ENCODE measurements around the gene SNX4. TPM values are rescaled to one million over a fixed set of nuclear protein-coding genes. Genes with fewer than 3 reads are reported as not detected.

Gene SNX4
- polyA plus RNA-seq, 2 of the 4 experiments (the other 2 are of a cell fraction): 19.1 to 21.7 TPM

GRCh38 chr3:125440970-125441369, 79.0 kb downstream of the SNX4 start:
- Histone ChIP-seq H3K4me1 (no peaks in the 10 kb centered on the region), H3K27ac (no peak overlapping the region), H3K9me3 (no peaks in the 10 kb centered on the region), H3K4me3 (no peak overlapping the region), H3K4me2 (no peak overlapping the region)
- WGBS (ENCODE audit: missing lambda C conversion rate): 79% methylated on average over 2 of the region's 2 CpGs
- no peak for DNase-seq (ENCODE audit: low read depth in 1 of 2, low spot score in 1 of 2)
- ATAC-seq: no peak
- FAIRE-seq: no peak
- ChIA-PET POLR2A (no interaction called here), CTCF (interaction anchor here (1.1 to 8.8 kb wide), 2 partner anchors 23 to 446 kb away, joined by 4 to 96 read pairs; no protein-coding TSS in a partner anchor)
- TF ChIP-seq POLR2AphosphoS2 (conservative IDR thresholded peaks at IDR 0.05; ENCODE audit: low read length): no peak
- no peak for TF ChIP-seq RARB (CRISPR knock-in tag; IDR thresholded peaks at IDR 0.05)
- TF ChIP-seq TP53 (CRISPR knock-in tag; IDR thresholded peaks at IDR 0.05): no peak
- no peak for TF ChIP-seq NR3C1 (IDR thresholded peaks at IDR 0.05)
- TF ChIP-seq FOSB (CRISPR knock-in tag; IDR thresholded peaks at IDR 0.05): no peak
- TF ChIP-seq CBX8 (IDR thresholded peaks at IDR 0.05): no peak
- TF ChIP-seq MYC (IDR thresholded peaks at IDR 0.05; ENCODE audit: borderline replicate concordance, low read length): no peak

GRCh38 chr3:125440559-125440955, 79.4 kb downstream of the SNX4 start:
- H3K27ac ChIP-seq: no peak overlapping the region
- H3K4me2 ChIP-seq: no peak overlapping the region
- DNase-seq (ENCODE audit: low read depth in 1 of 2, low spot score in 1 of 2): peak in 1 of 2 experiments; percentile 6
- FAIRE-seq: no peak
- 82% methylated on average over 3 of the region's 3 CpGs for WGBS (ENCODE audit: missing lambda C conversion rate)
- ChIA-PET POLR2A (no interaction called here), CTCF (interaction anchor here (0.6 to 8.8 kb wide), 3 partner anchors 24 to 445 kb away, joined by 3 to 96 read pairs (median 4); no protein-coding TSS in a partner anchor)
- TF ChIP-seq FOSL2 (IDR thresholded peaks at IDR 0.05) (no peak), FOSL2 (CRISPR knock-in tag; IDR thresholded peaks at IDR 0.05) (no peak), CHD2 (IDR thresholded peaks at IDR 0.05; ENCODE audit: low read length, partially characterized antibody) (no peak), ZFP36 (IDR thresholded peaks at IDR 0.05; ENCODE audit: borderline replicate concordance, partially characterized antibody) (no peak), PBX3 (IDR thresholded peaks at IDR 0.05) (no peak), MYC (IDR thresholded peaks at IDR 0.05; ENCODE audit: borderline replicate concordance, low read length) (no peak), ZC3H11A (IDR thresholded peaks at IDR 0.05) (no peak), RFX5 (IDR thresholded peaks at IDR 0.05) (no peak), TP53 (CRISPR knock-in tag; IDR thresholded peaks at IDR 0.05) (no peak), CEBPB (IDR thresholded peaks at IDR 0.05) (no peak), RNF2 (IDR thresholded peaks at IDR 0.05; ENCODE audit: borderline replicate concordance, low read depth) (no peak), PHF8 (IDR thresholded peaks at IDR 0.05; ENCODE audit: borderline replicate concordance, low read depth) (no peak), MAFK (IDR thresholded peaks at IDR 0.05; ENCODE audit: partially characterized antibody) (no peak), CHD4 (IDR thresholded peaks at IDR 0.05; ENCODE audit: borderline replicate concordance) (no peak), NFE2L2 (conservative IDR thresholded peaks at IDR 0.05; ENCODE audit: low read length) (no peak), HDAC2 (IDR thresholded peaks at IDR 0.05) (no peak), SMC3 (IDR thresholded peaks at IDR 0.05) (no peak), BCL3 (IDR thresholded peaks at IDR 0.05) (no peak), USF2 (IDR thresholded peaks at IDR 0.05) (no peak), FOSB (CRISPR knock-in tag; IDR thresholded peaks at IDR 0.05) (no peak)
- H3K4me1 ChIP-seq: no peaks in the 10 kb centered on the region
- peak; percentile 45 to 62; a peak in 5 of 6 replicates for ATAC-seq
- no peaks in the 10 kb centered on the region for H3K9me3 ChIP-seq
- H3K4me3 ChIP-seq: no peak overlapping the region

Data from A549 (cell line).